Measurements from ENCODE around the gene SHISA9. TPM values are rescaled to one million over a fixed set of nuclear protein-coding genes. Genes with fewer than 3 reads are reported as not detected.

Gene SHISA9
- total and polyA plus RNA-seq, 3 donors from 2014 or later: 0.46 to 1.0 (median 0.68) TPM

DNA sequence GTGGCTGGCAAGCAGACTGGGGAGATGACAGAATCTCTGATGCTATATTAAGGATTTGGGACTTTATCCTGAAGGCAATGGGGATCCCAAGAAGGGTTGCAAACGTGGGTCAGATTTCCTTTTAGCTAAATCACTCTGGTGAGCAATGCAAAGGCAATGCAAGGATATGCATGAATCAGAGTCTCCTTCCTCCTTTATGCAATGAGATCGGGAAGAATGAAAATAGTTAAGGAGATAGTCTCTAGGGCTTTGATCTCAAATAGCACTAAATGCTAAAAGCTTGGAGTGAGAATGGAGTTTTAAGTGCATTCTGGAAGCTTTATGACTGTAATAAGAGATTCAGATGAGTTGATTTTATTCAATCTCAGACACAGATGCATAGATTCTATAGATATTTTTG, 27.2 kb upstream of the SHISA9 start:
- no peak for DNase-seq
- Histone ChIP-seq H3K4me3 (no peak overlapping the region), H3K4me1 (no peaks in the 10 kb centered on the region), H3K9me3 (no peaks in the 10 kb centered on the region), H3K36me3 (ENCODE audit: low read depth, missing control alignments) (no peaks in the 10 kb centered on the region), H3K27ac (no peak overlapping the region), H3K27me3 (no peaks in the 10 kb centered on the region)
- no peak for TF ChIP-seq POLR2A (IDR thresholded peaks at IDR 0.05)
- WGBS, 2 donors: 58 to 69% methylated on average over 2 of the region's 2 CpGs
- intact Hi-C loops (cut with DNase I; ENCODE audit: low total_unique reads): no loop called here

DNA sequence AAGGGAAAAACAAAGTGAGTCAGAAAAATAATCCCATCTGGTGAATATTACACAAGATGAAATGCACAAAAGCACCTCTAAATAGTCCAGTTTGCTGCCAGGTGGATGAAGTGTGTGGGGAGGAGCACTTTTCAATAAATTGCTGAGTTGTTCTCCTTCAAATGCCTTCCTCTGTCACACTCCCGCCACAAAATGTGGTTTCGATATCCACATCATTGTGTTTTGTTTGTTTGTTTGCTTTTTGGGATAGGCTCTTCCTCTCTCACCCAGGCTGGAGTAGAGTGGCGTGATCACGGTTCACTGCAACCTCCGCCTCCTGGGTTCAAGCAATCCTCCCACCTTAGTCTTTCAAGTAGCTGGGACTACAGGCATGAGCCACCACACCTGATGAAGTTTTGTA, 24.6 kb upstream of the SHISA9 start:
- WGBS, 2 donors: 91 to 95% methylated on average over 5 of the region's 5 CpGs
- Histone ChIP-seq H3K27ac (no peak overlapping the region), H3K4me3 (no peak overlapping the region), H3K4me1 (no peaks in the 10 kb centered on the region), H3K27me3 (no peaks in the 10 kb centered on the region), H3K9me3 (no peaks in the 10 kb centered on the region), H3K36me3 (ENCODE audit: low read depth, missing control alignments) (no peaks in the 10 kb centered on the region)
- intact Hi-C loops (cut with DNase I; ENCODE audit: low total_unique reads): no loop called here
- DNase-seq: no peak
- TF ChIP-seq, protein P1, sequence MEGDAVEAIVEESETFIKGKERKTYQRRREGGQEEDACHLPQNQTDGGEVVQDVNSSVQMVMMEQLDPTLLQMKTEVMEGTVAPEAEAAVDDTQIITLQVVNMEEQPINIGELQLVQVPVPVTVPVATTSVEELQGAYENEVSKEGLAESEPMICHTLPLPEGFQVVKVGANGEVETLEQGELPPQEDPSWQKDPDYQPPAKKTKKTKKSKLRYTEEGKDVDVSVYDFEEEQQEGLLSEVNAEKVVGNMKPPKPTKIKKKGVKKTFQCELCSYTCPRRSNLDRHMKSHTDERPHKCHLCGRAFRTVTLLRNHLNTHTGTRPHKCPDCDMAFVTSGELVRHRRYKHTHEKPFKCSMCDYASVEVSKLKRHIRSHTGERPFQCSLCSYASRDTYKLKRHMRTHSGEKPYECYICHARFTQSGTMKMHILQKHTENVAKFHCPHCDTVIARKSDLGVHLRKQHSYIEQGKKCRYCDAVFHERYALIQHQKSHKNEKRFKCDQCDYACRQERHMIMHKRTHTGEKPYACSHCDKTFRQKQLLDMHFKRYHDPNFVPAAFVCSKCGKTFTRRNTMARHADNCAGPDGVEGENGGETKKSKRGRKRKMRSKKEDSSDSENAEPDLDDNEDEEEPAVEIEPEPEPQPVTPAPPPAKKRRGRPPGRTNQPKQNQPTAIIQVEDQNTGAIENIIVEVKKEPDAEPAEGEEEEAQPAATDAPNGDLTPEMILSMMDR (IDR thresholded peaks at IDR 0.05): no peak
- no peak for TF ChIP-seq POLR2A (IDR thresholded peaks at IDR 0.05)

- WGBS, 2 donors: 68 to 83% methylated on average over 4 of the region's 4 CpGs
- Histone ChIP-seq H3K36me3 (ENCODE audit: low read depth, missing control alignments) (no peaks in the 10 kb centered on the region), H3K4me3 (no peak overlapping the region), H3K9me3 (no peaks in the 10 kb centered on the region), H3K27me3 (no peaks in the 10 kb centered on the region), H3K4me1 (no peaks in the 10 kb centered on the region), H3K27ac (no peak overlapping the region)
- intact Hi-C loops (cut with DNase I; ENCODE audit: low total_unique reads): no loop called here
- TF ChIP-seq, protein P1 (IDR thresholded peaks at IDR 0.05): no peak
- no peak for TF ChIP-seq POLR2A (IDR thresholded peaks at IDR 0.05)
- DNase-seq: no peak
These were observed 22.4 kb upstream of the SHISA9 start for GRCh38 chr16:12878973-12879372.

DNA sequence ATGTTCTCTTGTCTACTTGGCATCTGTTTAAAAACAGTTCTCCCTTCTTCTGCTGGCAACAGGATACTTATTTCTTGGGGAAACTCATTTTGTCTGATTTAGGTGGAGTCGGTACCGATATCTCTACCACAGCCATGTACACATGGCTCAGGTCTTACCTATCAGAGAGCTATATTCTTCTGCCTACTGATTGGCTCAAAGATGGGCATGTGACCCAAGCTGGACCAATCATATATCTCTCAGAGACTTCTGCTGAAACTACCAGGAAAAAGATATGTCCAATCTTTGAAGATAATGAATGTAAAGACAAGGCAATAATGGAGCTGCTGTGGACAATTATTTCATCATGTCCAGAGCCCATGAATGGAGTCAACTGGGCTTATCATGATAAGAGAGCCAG, 21.6 kb upstream of the SHISA9 start:
- intact Hi-C loops (cut with DNase I; ENCODE audit: low total_unique reads): no loop called here
- no peak for DNase-seq
- no peaks in the 10 kb centered on the region for H3K4me1 ChIP-seq
- no peaks in the 10 kb centered on the region for H3K9me3 ChIP-seq
- TF ChIP-seq POLR2A (IDR thresholded peaks at IDR 0.05): no peak
- TF ChIP-seq, protein P1 (IDR thresholded peaks at IDR 0.05): no peak
- no peaks in the 10 kb centered on the region for H3K27me3 ChIP-seq
- H3K36me3 ChIP-seq (ENCODE audit: low read depth, missing control alignments): no peaks in the 10 kb centered on the region
- WGBS, 2 donors: 26 to 40% methylated on average over 2 of the region's 2 CpGs
- no peak overlapping the region for H3K27ac ChIP-seq
- no peak overlapping the region for H3K4me3 ChIP-seq

- no peaks in the 10 kb centered on the region for H3K27me3 ChIP-seq
- H3K4me1 ChIP-seq: no peaks in the 10 kb centered on the region
- H3K9me3 ChIP-seq: no peaks in the 10 kb centered on the region
- TF ChIP-seq, protein P1 (IDR thresholded peaks at IDR 0.05): no peak
- no peak for TF ChIP-seq POLR2A (IDR thresholded peaks at IDR 0.05)
- H3K4me3 ChIP-seq: no peak overlapping the region
- H3K36me3 ChIP-seq (ENCODE audit: low read depth, missing control alignments): no peaks in the 10 kb centered on the region
- 65 to 79% methylated on average over 3 of the region's 3 CpGs for WGBS, 2 donors
- DNase-seq: no peak
- intact Hi-C loops (cut with DNase I; ENCODE audit: low total_unique reads): no loop called here
- H3K27ac ChIP-seq: no peak overlapping the region
These were observed 20.2 kb upstream of the SHISA9 start for GRCh38 chr16:12881182-12881581.
